OCI-M2 (cell line): ENCODE data around the gene MAN1C1.

Source experiments
- DNase-seq: peaks from one replicate; lab custom pipeline; 2025; ENCODE audit not compliant: unreplicated experiment; lab: John Stamatoyannopoulos, UW

Gene MAN1C1

DNA sequence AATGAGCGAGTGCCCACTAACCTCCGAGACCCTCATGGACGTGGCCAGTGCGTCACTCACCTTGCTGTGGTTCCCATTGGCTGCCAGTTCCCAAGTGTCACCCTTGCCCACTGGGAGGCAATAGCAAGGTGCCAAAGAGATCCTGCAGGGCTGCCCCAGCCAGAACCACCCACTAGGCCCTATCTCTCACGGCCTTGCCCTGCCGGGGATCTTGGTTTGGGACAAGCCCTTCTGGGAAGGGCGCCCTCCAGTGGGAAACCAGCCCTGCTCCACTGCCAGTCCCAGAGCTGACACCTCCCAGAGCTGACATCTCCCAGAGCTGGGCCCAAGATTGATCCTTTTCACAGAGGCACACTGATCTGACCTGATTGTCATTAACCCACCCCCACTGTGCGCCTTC lies 181.3 kb downstream of the MAN1C1 start:
- DNase-seq: no peak

DNA sequence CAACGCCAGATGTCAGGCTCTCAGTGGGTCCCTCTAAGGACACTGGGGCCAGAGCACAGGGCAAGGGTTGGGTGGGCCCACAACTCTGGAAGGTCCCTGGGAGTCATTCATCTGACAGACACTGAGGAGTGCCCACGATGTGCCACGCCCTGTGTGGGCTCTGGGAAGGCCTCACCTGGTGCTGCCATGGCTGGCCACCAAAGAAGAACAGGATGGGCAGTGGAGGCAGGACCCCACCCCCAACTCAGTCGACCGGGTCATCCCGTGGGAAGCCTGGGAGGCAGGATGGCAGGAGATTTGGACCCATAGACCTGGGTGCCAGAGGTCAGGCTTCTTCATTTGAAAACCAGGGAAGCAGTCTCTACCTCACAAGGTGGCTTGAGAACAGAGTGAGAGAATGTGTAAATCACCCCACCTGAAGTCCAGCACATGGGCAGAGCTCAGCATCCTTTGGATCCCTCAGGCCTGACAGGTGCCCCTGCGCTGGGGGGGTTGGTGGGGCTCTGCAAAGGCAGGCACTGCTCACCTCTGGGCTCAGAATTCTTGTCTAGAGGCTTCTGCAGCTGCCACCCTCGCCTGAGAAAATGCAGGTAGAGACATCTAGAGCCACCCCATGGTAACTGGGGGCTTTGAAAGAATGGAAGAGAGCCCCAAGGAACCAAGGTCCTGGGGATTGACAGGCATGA lies 182.2 kb downstream of the MAN1C1 start:
- DNase-seq: no peak

DNA sequence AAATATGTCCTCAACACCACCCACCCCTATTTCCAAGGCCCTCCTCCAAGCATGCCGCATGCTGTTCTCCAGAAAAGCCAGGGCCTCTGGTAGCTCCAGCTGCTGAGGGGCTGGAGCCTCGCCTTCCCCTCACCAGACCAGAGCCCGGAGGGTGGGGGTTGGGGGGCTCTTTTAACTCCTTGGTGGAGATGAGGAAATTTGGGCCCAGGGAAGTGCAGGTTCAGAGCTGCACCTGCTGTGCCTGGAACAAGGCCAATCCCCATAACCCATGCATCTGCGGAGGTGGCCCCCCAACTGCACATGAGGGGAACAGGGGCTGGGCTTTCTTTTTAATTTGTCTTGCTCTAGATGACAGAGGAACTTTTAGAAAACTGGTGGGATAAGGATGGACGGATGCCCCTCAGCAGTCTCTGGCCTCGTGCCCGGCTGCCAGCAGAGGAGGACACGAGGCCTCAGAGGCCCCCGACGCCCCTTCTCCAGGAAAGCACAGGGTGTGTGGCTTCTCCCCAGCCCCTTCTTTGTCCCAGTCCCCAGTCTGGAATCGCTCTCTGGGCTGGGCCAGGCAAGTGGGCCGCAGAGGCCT lies 182.9 kb downstream of the MAN1C1 start:
- DNase-seq: no peak

DNA sequence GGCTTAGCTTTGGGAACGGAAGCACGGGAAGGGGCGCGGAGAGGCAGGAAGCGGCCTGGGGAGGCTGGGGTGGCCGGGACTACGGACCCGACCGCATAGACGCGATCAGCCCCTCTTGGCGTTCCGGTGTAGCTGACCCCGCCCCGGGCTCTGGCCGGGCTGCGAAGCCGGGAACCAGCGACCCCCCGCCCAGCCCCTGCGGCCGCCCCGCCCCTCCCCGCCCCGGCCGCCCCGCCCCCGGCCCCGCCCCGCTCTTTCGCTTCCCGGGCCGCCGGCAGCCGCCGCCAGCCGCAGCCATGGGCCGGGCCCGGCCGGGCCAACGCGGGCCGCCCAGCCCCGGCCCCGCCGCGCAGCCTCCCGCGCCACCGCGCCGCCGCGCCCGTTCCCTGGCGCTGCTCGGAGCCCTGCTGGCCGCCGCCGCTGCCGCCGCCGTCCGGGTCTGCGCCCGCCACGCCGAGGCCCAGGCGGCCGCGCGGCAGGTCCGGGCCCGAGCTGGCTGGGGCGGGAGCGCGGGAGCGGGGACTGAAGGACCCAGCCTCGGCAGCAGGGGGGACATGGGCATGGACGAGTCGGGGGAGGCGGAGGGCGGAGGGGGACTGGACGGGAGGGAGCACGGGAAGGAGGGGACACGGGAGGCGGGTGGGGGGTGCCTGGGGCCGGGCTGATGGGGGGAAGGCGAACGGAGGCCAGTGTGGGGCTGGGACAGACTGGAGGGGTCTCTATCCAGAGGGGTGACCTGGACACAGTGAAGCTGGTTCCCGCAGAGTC lies 183.5 kb downstream of the MAN1C1 start, which contains the start of gene SELENON:
Gene SELENON, plus strand, starts transcription at position 259 of the 768 bp plus-strand sequence. Its CDS starts 38 bp downstream, at position 297.
- no peak for DNase-seq

DNA sequence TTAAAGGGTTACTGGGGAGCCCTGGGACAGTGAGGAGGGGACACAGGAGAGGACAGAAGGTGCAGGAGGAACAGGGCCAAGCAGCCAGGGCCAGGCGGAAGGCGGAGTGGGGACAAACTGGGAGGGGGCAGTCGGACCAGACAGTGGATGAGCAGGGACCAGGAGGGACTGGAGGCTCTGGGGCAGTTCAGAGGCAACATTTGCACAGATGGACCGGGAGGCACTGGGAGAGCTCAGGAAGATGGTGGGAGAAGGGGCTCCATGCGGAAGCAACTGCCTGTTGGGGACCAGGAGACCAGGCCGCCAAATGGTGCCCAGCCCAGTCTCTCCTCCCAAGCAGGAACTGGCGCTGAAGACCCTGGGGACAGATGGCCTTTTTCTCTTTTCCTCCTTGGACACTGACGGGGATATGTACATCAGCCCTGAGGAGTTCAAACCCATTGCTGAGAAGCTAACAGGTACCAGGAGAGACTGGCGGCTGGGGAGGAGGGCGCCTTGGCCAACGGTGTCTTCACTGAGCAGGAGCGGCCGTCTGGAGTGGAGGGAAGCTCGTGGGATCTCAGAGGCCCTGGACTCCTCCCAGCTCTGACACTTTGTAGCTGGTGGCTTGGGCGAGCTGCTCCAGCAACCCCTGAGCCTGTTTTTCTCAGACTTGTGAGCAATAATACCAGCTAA lies 184.2 kb downstream of the MAN1C1 start:
- DNase-seq: no peak

DNA sequence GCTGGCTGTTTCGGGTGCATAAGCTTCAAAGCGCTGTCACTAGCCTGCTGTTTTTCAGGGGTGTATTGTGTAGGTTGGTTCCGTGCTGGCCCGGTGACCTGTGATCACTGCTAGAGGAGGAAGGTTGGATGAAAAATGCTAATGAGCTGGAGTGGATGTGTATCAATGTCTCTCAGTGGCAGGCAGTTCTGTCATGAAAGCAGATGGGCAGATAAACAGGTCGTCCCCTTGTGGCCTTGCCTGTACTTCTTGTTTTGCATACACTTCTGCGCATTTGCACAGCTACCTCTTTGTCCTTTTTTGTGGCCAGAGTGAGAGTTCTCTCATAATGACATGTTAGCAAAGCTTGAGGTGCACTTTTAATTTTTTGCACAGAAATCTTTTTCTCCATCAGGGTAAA lies 186.3 kb downstream of the MAN1C1 start:
- no peak for DNase-seq

DNA sequence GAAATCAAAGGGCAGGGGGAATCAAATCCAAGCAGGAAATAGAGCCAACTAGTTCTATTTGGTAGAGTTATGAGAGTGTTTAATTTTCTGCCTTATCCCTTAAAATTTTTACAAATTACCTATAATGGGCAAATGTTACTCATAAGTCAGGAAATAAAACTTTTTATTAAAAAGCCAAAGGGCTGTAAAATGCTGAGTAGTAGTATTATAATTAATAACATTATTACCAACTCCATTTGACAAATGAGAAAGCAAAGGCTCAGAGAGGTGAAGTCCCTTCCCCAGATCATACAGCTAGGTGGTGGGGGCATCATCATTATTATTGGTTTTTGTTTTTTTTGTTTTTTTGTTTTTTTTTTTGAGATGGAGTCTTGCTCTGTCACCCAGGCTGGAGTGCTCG lies 186.8 kb downstream of the MAN1C1 start:
- no peak for DNase-seq

DNA sequence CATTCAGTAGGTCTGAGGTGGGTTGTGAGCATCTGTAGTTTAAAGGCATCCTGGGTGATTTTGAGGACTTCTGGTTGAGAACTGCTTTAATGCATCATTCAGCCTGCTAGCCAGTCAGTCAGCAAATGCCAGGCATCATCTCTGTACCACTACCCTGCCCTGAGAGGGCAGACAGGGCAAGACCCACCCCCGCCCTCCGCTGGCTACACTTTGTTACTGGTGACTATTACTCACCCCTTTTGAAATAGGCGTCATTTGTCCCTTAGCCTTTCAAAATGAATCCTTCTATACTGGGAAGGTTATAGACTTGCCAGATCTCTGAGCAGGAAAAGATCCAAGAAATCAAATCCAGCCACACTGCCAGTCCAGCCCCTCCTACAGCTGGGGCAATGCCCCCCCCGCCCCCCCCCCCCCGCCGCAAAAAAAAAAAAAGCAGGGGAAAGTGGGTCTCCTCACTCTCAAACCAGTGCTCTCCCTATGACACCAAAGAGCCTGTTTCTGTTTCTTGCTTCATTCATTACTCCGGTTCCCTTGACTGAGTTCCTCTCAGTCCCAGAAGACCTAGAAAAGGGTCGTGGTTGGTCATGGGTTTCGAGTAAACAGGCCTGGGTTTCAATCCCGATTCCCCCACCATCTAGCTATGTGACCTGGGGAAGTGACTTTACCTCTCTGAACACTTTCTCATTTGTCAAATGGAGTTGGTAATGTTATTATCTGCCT lies 187.8 kb downstream of the MAN1C1 start:
- no peak for DNase-seq

DNA sequence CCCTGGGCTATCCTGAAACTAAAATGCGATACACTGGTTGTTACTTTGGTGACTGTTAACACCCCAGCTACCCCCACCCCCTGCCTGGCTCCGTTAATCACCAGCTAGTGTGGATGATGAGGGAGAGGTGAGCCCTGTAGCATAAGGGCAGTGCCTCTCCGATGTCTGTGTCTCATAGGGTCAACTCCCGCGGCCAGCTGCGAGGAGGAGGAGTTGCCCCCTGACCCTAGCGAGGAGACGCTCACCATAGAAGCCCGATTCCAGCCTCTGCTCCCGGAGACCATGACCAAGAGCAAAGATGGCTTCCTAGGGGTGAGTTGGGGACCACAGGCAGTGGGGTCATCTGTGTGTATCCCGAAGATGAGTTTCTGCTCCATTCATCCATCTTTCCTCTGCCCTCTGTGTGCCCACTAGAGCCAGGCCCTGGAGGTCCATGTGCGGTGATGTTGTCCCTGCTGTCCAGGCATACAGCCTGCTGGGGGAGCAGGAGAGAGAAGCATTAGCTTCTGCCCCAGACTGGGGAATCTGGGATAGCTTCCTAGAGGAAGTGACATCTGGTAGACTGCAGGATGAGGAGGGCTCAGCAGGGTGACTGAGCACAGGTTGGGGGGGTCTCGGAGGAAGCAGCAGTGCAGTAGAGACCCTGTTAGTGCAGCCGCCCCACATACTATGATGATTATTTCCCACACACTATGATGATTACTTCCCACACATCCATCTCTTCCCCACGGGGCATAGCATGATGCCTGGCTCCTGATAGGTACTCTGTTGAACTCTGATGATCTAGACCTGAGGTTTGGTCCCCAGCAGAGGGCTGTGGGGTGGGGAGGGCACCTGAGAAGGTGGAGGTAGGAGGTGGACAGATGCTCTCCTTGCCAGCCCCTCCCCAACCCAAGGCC lies 188.6 kb downstream of the MAN1C1 start:
- DNase-seq: no peak

DNA sequence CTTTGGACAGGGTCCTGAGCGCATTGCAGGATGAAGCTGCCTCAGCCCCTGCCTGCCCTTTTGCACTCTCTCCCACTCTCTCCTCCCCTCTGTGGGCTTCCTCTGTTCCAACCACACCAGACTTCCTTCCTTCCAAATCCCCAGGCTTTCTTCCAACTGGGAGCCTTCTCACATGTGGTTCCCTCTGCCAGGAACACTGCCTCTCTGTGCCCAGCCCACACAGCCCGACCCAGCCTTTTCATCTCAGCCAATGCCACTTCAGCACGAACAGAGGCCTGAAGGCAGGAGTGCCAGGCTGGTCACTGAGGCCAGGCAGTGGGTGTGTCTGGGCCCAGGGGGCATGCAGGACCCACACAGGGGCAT lies 189.3 kb downstream of the MAN1C1 start:
- no peak for DNase-seq

DNA sequence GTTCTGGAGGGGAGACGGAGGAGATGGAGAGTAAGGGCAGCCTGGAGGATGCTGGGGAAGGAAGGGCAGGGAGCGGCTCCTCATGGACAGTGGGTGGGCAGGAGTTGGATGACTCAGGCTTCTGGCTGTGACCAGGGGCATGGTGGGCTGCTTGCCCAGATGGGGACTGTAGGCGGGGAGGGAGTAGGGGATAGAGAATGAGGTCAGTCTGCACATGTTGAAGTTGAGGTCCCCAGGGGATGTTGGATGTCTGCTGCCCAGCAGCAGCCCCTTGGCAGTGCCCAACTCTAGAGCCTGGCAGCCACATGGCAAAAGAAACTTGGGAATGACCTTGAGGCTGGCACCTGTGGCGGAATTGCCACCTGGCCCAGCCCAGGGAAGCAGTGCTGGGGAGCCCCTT lies 189.8 kb downstream of the MAN1C1 start:
- DNase-seq: no peak

DNA sequence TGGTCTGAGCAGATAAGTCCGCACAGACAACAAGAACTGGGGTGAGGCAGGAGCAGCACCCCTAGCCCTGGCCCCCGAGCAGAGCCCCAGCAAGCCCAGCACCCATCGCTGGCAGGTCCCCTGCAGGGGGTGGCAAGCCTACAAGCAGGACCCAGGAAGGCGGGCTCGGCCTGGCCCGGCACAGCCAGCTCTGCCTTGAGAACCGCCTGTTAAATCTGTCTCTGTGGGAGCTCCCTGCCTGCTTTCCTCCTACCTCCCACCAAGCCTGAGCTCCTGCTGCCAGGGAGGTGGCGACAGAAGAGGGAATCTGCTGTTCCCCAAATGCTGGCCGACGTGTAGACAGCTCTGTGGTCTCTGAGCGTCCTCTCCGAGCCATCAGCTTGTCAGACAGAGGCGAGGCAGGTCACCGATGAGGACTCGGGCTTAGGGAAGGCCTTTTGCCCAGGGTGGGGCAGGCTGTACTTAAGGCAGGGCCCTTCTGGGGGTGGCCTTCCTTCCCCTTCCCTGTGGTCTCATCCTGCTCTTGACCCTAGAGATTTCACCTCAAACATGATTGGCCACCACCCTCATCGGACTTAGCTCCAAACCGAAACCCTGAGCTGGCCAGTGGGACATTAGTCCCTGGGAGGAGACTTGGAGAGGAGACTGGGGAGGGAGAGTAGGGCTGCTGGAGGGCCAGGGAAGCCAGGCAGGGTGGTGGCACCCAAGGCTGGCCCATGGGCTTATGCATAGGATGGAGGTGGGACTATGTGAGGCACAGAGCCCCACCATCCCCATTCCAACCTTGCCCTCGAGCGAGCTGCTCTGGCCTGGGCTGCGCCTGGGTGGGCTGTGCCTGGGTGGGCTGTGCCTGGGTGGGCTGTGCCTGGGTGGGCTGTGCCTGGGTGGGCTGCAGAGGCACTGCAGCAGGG lies 191.1 kb downstream of the MAN1C1 start:
- no peak for DNase-seq

DNA sequence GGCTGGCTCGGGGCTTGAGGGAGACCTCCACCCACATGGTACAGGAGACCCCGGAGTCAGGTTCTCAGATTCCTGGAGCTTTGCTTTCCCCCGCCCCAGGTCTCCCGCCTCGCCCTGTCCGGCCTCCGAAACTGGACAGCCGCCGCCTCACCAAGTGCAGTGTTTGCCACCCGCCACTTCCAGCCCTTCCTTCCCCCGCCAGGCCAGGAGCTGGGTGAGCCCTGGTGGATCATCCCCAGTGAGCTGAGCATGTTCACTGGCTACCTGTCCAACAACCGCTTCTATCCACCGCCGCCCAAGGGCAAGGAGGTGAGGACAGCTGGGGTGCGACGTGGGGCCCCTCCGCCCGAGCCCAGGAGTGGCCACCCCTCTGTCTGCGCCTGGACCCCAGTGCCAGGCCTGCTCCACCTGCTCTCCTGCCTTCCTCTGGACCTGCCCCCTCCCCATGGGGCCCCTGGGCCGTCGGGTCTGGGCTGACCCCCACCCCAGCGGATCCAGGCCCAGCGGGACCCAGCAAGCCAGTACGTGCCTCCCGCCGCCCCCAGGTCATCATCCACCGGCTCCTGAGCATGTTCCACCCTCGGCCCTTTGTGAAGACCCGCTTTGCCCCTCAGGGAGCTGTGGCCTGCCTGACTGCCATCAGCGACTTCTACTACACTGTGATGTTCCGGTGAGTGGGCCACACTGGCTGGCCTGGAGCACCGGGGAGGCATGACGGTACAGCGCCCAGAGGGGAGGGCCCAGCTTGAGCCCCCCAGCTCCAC lies 192.1 kb downstream of the MAN1C1 start:
- no peak for DNase-seq

DNA sequence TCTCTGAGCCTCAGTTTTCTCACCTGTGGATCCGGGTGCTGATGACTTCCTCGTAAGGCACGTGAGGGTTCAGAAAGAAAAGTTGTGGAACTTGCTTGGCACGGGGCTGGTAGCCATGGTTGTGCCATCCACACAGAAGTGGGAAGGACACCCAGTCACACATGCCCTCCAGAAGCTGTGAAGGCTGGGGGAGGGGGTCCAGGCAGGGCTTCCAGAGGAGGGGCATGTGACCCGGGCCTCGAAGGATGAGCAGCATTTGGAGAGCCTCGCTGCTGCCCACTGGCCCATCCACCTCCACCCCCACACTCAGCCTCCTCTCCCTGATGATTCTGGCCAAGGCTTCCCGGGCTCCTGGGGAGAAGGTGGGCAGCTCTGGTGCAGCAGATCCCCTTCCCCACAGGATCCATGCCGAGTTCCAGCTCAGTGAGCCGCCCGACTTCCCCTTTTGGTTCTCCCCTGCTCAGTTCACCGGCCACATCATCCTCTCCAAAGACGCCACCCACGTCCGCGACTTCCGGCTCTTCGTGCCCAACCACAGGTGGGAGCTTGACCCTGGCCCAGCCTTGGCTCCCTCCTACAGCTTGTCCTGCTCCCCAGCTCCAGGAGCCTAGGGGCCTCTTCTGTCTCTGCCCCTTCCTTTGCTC lies 192.8 kb downstream of the MAN1C1 start:
- DNase-seq: no peak

DNA sequence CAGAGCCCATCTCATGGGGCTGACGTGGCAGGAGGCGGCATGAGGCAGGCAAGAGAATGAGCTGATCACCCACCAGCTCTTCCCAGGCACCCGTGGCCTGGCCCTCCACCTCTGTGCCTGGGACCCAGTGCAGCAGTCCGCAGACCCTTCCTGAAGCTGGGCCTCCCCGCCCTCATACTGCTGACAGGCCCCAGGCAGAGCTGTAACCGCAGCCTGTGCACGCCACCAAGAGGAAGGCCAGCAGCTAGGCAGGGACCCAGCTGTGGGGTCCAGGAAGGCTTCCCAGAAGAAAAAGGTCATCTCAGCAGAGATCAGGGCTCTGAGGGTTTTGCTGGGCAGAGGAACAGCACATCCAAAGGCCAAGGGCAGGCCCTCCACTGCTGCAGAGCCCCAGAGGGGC lies 193.3 kb downstream of the MAN1C1 start:
- no peak for DNase-seq

DNA sequence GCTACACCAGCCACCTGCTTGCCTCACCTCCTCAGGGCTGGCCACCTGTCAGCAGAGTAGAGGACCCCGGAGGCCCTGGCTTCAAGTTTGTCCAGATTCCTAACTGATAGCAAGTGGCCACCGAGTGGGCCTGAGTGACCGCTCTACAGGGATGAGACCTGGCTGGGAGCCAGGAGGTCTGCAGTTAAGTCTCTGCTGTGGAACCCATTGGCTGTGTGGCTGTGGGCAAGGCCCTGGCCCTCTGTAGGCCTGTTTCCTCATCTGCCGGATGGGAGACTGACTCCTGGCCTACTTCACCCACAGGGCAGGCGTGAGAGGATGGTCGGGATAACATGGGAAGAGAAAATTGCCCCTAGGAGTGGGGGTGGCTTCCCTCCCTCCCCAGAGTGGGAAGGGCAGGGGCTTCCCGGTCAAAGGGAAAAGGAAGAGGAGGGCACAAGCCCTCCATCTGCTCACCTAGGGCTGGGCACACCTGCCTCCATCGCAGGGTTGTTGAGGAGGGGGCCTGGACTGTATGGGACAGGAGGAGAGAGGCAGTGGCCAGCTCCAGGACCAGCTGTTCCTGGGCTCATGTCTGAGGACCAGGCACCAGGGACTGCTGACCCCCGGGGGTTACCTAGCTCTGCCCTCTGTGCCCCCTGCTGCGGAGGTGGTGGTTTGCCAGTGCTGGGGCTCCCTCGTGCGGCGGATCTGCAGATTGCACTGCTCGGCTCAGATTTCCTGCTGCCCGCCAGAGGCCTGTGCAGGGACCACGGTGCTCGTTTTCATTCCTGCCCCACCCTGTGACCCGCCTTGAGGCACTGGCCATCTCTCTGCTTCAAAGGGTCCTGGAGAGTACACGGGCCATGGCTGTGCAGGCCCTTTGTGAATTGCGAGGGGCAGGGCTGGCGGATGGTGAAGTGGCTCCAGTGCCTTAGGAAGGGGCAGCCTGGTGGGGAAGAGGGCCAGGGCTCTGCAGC lies 194.0 kb downstream of the MAN1C1 start:
- no peak for DNase-seq
